IgD-negative memory B cell (primary cell): ENCODE measurements around the gene GMNN. TPM values are rescaled to one million over a fixed set of nuclear protein-coding genes. Genes with fewer than 3 reads are reported as not detected.

Source experiments
- polyA plus RNA-seq: library from polyadenylated mRNA; unstranded; fragments of 300-500 nt; fragmentation: Illumina TruSeq; gene quantifications from one replicate; pipeline ENCODE4 v1.2.3, GENCODE V29; 2021

Gene GMNN
- polyA plus RNA-seq, 1 donor from 2014 or later = 7.7 TPM

Other genes with a start within 250 kb of the GMNN start
- 1.0 TPM for gene KIAA0319, start 128.7 kb upstream of the GMNN start, polyA plus RNA-seq
- gene TDP2, start 108.0 kb upstream of the GMNN start, polyA plus RNA-seq = 38.3 TPM
- gene ACOT13, start 107.9 kb upstream of the GMNN start, polyA plus RNA-seq = 15.0 TPM
- gene C6orf62, start 55.8 kb upstream of the GMNN start, polyA plus RNA-seq = 102 TPM
- 0.50 TPM for gene ARMH2, start 24.0 kb downstream of the GMNN start, polyA plus RNA-seq
- 561 TPM for gene RIPOR2, start 161.0 kb downstream of the GMNN start, polyA plus RNA-seq